Stimulated activated CD4-positive, alpha-beta T cell treated with anti-CD3 and anti-CD28 coated beads, Interleukin-12 subunit alpha, Interleukin-12 subunit beta, amount 100 ng/mL, for 48 hours (primary cell): Measurements from ENCODE around the gene WWC2.
A peak's percentile ranks its signal among the peaks of the same experiment; 100 is the strongest.
"Not testable (repeated sequence)": the region's sequence is repeated elsewhere in the genome, so short reads cannot be mapped to it uniquely, and the experiment has no call there.

Source experiments
- DNase-seq, 3 donors: peaks; one replicate each; pipeline ENCODE4 v3.0.0-alpha.2; 2020; ENCODE audit warnings: low read depth in 2 of 3, low spot score in 1 of 3

WWC2 gene

GRCh38 chr4:183171484-183172267, 72.6 kb downstream of the WWC2 start:
- no peak for DNase-seq

GRCh38 chr4:183172881-183173280, 73.8 kb downstream of the WWC2 start:
- no peak for DNase-seq

- DNase-seq, result no peak
Measured at GRCh38 chr4:183173580-183174526, 74.8 kb downstream of the WWC2 start.

GRCh38 chr4:183175631-183176232, 76.7 kb downstream of the WWC2 start:
- no peak for DNase-seq

GRCh38 chr4:183177001-183177400, 77.9 kb downstream of the WWC2 start:
- DNase-seq, result no peak

GRCh38 chr4:183178201-183178600, 79.1 kb downstream of the WWC2 start:
- no peak for DNase-seq

GRCh38 chr4:183180096-183180495, 81.0 kb downstream of the WWC2 start:
- DNase-seq, result no peak

GRCh38 chr4:183180621-183181020, 81.6 kb downstream of the WWC2 start:
- no peak for DNase-seq

- DNase-seq, result no peak
Measured at GRCh38 chr4:183181081-183181480, 82.0 kb downstream of the WWC2 start.

- DNase-seq, result peak in 2 of 3 donors; percentile 22 to 38
Measured at GRCh38 chr4:183182873-183183725, 84.0 kb downstream of the WWC2 start.

GRCh38 chr4:183183906-183184535, 85.0 kb downstream of the WWC2 start:
- no peak for DNase-seq

GRCh38 chr4:183185018-183185417, 86.0 kb downstream of the WWC2 start:
- no peak for DNase-seq

- DNase-seq, result no peak
Measured at GRCh38 chr4:183185559-183185958, 86.5 kb downstream of the WWC2 start.

- DNase-seq, result no peak
Measured at GRCh38 chr4:183186813-183187212, 87.8 kb downstream of the WWC2 start.

- no peak for DNase-seq
Measured at GRCh38 chr4:183190900-183191527, 92.0 kb downstream of the WWC2 start.

GRCh38 chr4:183191630-183192029, 92.6 kb downstream of the WWC2 start:
- DNase-seq, result no peak

- DNase-seq, result no peak
Measured at GRCh38 chr4:183192571-183192970, 93.5 kb downstream of the WWC2 start.

GRCh38 chr4:183193730-183194338, 94.8 kb downstream of the WWC2 start:
- not testable (repeated sequence) for DNase-seq

- DNase-seq, result no peak
Measured at GRCh38 chr4:183195534-183195933, 96.5 kb downstream of the WWC2 start.
